PFSK-1 (cell line): ENCODE data around the gene DACH1.

Experiments
- FOXP2 ChIP-seq: optimal IDR thresholded peaks from 2 replicates; pipeline ENCODE3; 2011; ENCODE audit warnings: borderline replicate concordance, control low read depth, inconsistent platforms; ENCODE audit not compliant: insufficient read depth; ENCODE audit errors: extremely low read length, extremely low read depth
- POLR2AphosphoS5 ChIP-seq: IDR thresholded peaks from 2 replicates; pipeline ENCODE4 v1.6.1; 2012; ENCODE audit warnings: low read depth, mild to moderate bottlenecking, control low read depth, low read length, moderate library complexity
- REST ChIP-seq, 2 experiments: IDR thresholded peaks; 2 replicates each; pipeline versions ENCODE4 v1.6.1 to v1.8.0; 2011 to 2012; ENCODE audit warnings: low read depth in 2 of 2, low read length in 2 of 2, control low read depth in 1 of 2, inconsistent platforms in 1 of 2, mild to moderate bottlenecking in 1 of 2, moderate library complexity in 1 of 2; ENCODE audit not compliant: insufficient read depth in 1 of 2
- SIN3A ChIP-seq: IDR thresholded peaks from 2 replicates; pipeline ENCODE4 v1.6.1; 2012; ENCODE audit warnings: mild to moderate bottlenecking, low read length, moderate library complexity, borderline replicate concordance; ENCODE audit not compliant: insufficient read depth
- TAF1 ChIP-seq: IDR thresholded peaks from 2 replicates; pipeline ENCODE4 v1.6.1; 2012; ENCODE audit warnings: low read length, control low read depth, borderline replicate concordance; ENCODE audit not compliant: insufficient read depth

DACH1 gene

GRCh38 chr13:71613066-71613745 is 253.8 kb downstream of the DACH1 start:
- TF ChIP-seq FOXP2 (no peak), POLR2AphosphoS5 (no peak)

GRCh38 chr13:71611292-71611691 is 255.7 kb downstream of the DACH1 start:
- TF ChIP-seq TAF1 (no peak), FOXP2 (no peak), POLR2AphosphoS5 (no peak), SIN3A (no peak), REST (IDR thresholded peaks at IDR 0.05; ENCODE audit: insufficient read depth in 1 of 2, low read depth in 2 of 2, low read length in 2 of 2) (no peak)

GRCh38 chr13:71610876-71611275 is 256.1 kb downstream of the DACH1 start:
- TF ChIP-seq FOXP2 = no peak
- no peak for TF ChIP-seq POLR2AphosphoS5
- TF ChIP-seq SIN3A = no peak

- no peak for TF ChIP-seq SIN3A
- TF ChIP-seq POLR2AphosphoS5 = no peak
- no peak for TF ChIP-seq REST (IDR thresholded peaks at IDR 0.05; ENCODE audit: insufficient read depth in 1 of 2, low read depth in 2 of 2, low read length in 2 of 2)
- TF ChIP-seq FOXP2 = no peak
- no peak for TF ChIP-seq TAF1
Measured at GRCh38 chr13:71609271-71609670, 257.7 kb downstream of the DACH1 start.

- TF ChIP-seq REST (IDR thresholded peaks at IDR 0.05; ENCODE audit: insufficient read depth in 1 of 2, low read depth in 2 of 2, low read length in 2 of 2) (no peak), POLR2AphosphoS5 (no peak), FOXP2 (no peak), TAF1 (no peak), SIN3A (no peak)
Measured at GRCh38 chr13:71607575-71607974, 259.4 kb downstream of the DACH1 start.

GRCh38 chr13:71606818-71607217 is 260.2 kb downstream of the DACH1 start:
- TF ChIP-seq SIN3A = no peak
- TF ChIP-seq TAF1 = no peak
- TF ChIP-seq POLR2AphosphoS5 = no peak
- TF ChIP-seq REST (IDR thresholded peaks at IDR 0.05; ENCODE audit: insufficient read depth in 1 of 2, low read depth in 2 of 2, low read length in 2 of 2) = no peak
- no peak for TF ChIP-seq FOXP2
